ENCODE measurements around the gene PCDHB15.
"Not testable (repeated sequence)": the region's sequence is repeated elsewhere in the genome, so short reads cannot be mapped to it uniquely, and the experiment has no call there.

DNA sequence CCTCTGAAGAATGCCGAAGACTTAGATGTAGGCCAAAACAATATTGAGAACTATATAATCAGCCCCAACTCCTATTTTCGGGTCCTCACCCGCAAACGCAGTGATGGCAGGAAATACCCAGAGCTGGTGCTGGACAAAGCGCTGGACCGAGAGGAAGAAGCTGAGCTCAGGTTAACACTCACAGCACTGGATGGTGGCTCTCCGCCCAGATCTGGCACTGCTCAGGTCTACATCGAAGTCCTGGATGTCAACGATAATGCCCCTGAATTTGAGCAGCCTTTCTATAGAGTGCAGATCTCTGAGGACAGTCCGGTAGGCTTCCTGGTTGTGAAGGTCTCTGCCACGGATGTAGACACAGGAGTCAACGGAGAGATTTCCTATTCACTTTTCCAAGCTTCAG lies 30.6 kb upstream of the PCDHB15 start:
- TF ChIP-seq, protein P1, sequence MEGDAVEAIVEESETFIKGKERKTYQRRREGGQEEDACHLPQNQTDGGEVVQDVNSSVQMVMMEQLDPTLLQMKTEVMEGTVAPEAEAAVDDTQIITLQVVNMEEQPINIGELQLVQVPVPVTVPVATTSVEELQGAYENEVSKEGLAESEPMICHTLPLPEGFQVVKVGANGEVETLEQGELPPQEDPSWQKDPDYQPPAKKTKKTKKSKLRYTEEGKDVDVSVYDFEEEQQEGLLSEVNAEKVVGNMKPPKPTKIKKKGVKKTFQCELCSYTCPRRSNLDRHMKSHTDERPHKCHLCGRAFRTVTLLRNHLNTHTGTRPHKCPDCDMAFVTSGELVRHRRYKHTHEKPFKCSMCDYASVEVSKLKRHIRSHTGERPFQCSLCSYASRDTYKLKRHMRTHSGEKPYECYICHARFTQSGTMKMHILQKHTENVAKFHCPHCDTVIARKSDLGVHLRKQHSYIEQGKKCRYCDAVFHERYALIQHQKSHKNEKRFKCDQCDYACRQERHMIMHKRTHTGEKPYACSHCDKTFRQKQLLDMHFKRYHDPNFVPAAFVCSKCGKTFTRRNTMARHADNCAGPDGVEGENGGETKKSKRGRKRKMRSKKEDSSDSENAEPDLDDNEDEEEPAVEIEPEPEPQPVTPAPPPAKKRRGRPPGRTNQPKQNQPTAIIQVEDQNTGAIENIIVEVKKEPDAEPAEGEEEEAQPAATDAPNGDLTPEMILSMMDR (IDR thresholded peaks at IDR 0.05): not testable (repeated sequence)
- TF ChIP-seq EZH2, EZH2phosphoT487 (IDR thresholded peaks at IDR 0.05): not testable (repeated sequence)
